SK-N-SH (cell line): ENCODE measurements around the gene UBE2E2.

Experiments used
- EZH2phosphoT487 ChIP-seq: fragments of 200-600 bp; sonication (generic); IDR thresholded peaks from 2 replicates; pipeline ENCODE4 v1.6.1; 2017; ENCODE audit warnings: low read depth, mixed run types, mild to moderate bottlenecking, antibody characterized with exemption, moderate library complexity, borderline replicate concordance
- GATA2 ChIP-seq: sonication (generic); formaldehyde crosslinking; IDR thresholded peaks from 2 replicates; pipeline ENCODE4 v1.5.0; 2020; ENCODE audit warnings: mild to moderate bottlenecking, missing genetic modification reagents
- NRF1 ChIP-seq: IDR thresholded peaks from 2 replicates; pipeline ENCODE4 v1.6.1; 2012; ENCODE audit warnings: low read depth, mild to moderate bottlenecking, low read length
- RAD21 ChIP-seq: IDR thresholded peaks from 2 replicates; pipeline ENCODE4 v1.6.1; 2012; ENCODE audit warnings: mild to moderate bottlenecking, low read length
- SMC3 ChIP-seq: IDR thresholded peaks from 2 replicates; pipeline ENCODE4 v1.6.1; 2012; ENCODE audit warnings: low read depth, low read length, improper control_type of control experiment
- TF ChIP-seq, protein P1 (sequence below): fragments of 200-600 bp; sonication (generic); IDR thresholded peaks from 2 replicates; pipeline ENCODE4 v1.6.1; 2017; ENCODE audit warnings: antibody characterized with exemption, mild to moderate bottlenecking, moderate library complexity

DNA sequence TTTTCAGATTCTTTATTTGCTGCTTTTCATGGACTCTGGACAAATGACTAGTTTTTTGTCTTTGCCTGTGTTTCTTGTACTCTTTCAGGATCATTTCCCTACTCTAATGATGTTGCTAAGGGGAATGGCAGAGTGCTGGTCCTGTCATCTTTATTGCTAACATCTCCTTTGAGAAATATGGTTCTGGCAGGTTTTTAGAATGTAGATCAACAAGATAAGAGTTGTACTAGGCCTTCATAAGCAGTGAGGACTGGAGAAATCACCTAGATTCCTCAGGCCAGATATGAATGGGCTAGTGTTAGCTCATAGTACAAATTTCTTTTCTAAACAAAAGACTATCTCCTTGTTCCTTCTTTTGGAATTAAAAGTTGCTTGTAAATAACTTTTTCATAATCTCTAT lies 156.0 kb downstream of the UBE2E2 start:
- TF ChIP-seq, protein P1, sequence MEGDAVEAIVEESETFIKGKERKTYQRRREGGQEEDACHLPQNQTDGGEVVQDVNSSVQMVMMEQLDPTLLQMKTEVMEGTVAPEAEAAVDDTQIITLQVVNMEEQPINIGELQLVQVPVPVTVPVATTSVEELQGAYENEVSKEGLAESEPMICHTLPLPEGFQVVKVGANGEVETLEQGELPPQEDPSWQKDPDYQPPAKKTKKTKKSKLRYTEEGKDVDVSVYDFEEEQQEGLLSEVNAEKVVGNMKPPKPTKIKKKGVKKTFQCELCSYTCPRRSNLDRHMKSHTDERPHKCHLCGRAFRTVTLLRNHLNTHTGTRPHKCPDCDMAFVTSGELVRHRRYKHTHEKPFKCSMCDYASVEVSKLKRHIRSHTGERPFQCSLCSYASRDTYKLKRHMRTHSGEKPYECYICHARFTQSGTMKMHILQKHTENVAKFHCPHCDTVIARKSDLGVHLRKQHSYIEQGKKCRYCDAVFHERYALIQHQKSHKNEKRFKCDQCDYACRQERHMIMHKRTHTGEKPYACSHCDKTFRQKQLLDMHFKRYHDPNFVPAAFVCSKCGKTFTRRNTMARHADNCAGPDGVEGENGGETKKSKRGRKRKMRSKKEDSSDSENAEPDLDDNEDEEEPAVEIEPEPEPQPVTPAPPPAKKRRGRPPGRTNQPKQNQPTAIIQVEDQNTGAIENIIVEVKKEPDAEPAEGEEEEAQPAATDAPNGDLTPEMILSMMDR = no peak
- TF ChIP-seq NRF1 (no peak), EZH2phosphoT487 (no peak), GATA2 (no peak), SMC3 (no peak), RAD21 (no peak)
